ENCODE results near the gene VSTM4. TPM values are rescaled to one million over a fixed set of nuclear protein-coding genes. Genes with fewer than 3 reads are reported as not detected.

The VSTM4 gene
- total and polyA plus RNA-seq, 8 donors = 0.32 to 2.4 (median 0.57) TPM

DNA sequence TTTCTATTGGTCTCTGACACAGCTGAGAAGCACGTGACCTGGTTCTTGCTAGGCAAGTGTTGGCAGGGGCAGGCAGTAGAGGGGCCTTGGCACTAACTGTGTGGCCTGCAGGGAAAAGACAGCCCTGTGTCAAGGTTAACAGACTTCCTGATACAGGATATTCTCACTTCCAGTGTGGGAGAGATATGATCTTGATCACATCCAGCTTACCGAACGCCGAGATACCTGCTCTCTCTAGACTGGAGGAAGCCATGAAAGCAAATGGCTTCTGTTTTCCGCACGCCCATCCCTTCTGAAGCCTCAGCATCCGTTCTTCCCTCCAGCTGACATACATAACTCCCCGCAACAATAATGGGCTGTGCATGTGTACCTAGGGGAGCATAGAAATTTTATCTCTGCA lies 79.4 kb downstream of the VSTM4 start:
- intact Hi-C loops (cut with DNase I) = no loop called here

DNA sequence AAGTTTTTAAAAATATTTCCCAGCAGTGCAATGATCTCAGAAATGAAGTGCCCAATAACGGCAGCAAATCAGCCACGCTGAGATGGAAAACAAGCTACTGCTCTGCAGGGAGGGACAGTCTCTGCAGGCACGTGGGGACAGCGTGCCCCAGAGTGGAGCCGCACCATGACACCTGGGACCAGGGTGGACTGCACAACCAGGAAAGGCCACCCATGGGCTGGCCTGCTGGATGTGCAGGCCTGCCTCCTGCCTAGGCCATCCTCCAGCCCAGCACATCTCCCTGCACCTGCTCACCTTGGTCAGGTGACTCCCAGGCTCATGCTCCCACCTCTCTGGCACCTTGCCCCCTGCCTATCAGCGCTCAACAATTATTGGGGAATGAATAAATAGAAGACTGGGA lies 80.4 kb downstream of the VSTM4 start:
- WGBS, 2 donors = 80 to 83% methylated on average over 6 of the region's 6 CpGs
- Histone ChIP-seq H3K4me1 (no peaks in the 10 kb centered on the region), H3K4me3 (no peak overlapping the region), H3K9me3 (no peaks in the 10 kb centered on the region), H3K27ac (no peak overlapping the region), H3K36me3 (no peaks in the 10 kb centered on the region), H3K27me3 (no peaks in the 10 kb centered on the region)
- no peak for ATAC-seq
- TF ChIP-seq, protein P1, sequence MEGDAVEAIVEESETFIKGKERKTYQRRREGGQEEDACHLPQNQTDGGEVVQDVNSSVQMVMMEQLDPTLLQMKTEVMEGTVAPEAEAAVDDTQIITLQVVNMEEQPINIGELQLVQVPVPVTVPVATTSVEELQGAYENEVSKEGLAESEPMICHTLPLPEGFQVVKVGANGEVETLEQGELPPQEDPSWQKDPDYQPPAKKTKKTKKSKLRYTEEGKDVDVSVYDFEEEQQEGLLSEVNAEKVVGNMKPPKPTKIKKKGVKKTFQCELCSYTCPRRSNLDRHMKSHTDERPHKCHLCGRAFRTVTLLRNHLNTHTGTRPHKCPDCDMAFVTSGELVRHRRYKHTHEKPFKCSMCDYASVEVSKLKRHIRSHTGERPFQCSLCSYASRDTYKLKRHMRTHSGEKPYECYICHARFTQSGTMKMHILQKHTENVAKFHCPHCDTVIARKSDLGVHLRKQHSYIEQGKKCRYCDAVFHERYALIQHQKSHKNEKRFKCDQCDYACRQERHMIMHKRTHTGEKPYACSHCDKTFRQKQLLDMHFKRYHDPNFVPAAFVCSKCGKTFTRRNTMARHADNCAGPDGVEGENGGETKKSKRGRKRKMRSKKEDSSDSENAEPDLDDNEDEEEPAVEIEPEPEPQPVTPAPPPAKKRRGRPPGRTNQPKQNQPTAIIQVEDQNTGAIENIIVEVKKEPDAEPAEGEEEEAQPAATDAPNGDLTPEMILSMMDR (IDR thresholded peaks at IDR 0.05) = no peak
- intact Hi-C loops (cut with DNase I) = no loop called here
- DNase-seq = no peak
- no peak for FAIRE-seq

More for the DNA sequence above, 79.4 kb downstream of the VSTM4 start:
- no peak for FAIRE-seq
- no peaks in the 10 kb centered on the region for H3K9me3 ChIP-seq
- no peaks in the 10 kb centered on the region for H3K36me3 ChIP-seq
- H3K4me3 ChIP-seq = no peak overlapping the region
- TF ChIP-seq, protein P1 (IDR thresholded peaks at IDR 0.05) = no peak
- no peak for ATAC-seq
- no peaks in the 10 kb centered on the region for H3K4me1 ChIP-seq
- WGBS, 2 donors = 83% methylated on average over 8 of the region's 8 CpGs
- H3K27ac ChIP-seq = no peak overlapping the region
- no peaks in the 10 kb centered on the region for H3K27me3 ChIP-seq
- DNase-seq = no peak

DNA sequence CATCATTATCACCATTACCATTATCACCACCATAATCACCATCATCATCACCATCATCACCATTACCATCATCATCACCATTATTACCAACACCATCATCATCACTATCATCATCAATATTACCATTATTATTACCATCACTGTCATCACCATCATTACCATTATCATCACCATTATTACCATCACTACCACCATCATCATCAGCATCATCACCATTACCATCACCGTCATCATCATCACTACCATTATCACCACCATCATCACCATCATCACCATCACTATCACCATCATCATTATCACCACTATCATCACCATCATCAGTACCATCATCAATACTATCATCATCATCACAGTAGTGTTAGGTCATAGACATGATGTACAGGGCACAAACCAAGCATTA lies 81.4 kb downstream of the VSTM4 start:
- no peaks in the 10 kb centered on the region for H3K4me1 ChIP-seq
- TF ChIP-seq, protein P1 (IDR thresholded peaks at IDR 0.05) = no peak
- no peak for ATAC-seq
- no peak overlapping the region for H3K4me3 ChIP-seq
- no peak for DNase-seq
- H3K27me3 ChIP-seq = no peaks in the 10 kb centered on the region
- no peaks in the 10 kb centered on the region for H3K36me3 ChIP-seq
- no peaks in the 10 kb centered on the region for H3K9me3 ChIP-seq
- 92 to 95% methylated on average over 1 of the region's 1 CpG for WGBS, 2 donors
- no peak overlapping the region for H3K27ac ChIP-seq
- FAIRE-seq = no peak
- intact Hi-C loops (cut with DNase I) = no loop called here

DNA sequence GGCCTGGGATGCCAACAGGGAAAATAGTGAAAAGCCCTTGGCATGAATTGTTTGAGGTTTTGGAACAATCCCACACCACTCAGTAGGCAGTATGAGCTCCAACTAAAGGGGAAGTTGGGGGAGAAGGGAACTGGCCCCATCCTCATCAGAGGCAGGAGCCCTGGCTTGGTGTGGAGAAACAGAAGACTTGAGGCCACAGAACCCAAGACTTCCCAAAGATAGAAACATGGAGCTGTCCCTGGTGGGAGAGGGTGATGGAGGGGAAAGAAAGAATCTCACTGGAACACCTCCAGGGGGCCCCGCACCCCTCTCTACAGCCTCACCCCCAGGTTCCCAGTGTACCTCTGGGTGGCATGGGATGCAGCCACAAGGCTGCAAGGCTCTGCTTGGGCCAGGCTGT lies 85.7 kb downstream of the VSTM4 start:
- whole genome bisulfite sequencing, 2 donors = 83 to 86% methylated on average over 1 of the region's 1 CpG
- TF ChIP-seq, protein P1 (IDR thresholded peaks at IDR 0.05) = no peak
- no peaks in the 10 kb centered on the region for H3K9me3 ChIP-seq
- no peak overlapping the region for H3K4me3 ChIP-seq
- no peaks in the 10 kb centered on the region for H3K4me1 ChIP-seq
- FAIRE-seq (no peak), ATAC-seq (no peak), DNase-seq (no peak)
- intact Hi-C loops (cut with DNase I) = no loop called here
- H3K27me3 ChIP-seq = no peaks in the 10 kb centered on the region
- no peak overlapping the region for H3K27ac ChIP-seq
- no peaks in the 10 kb centered on the region for H3K36me3 ChIP-seq

DNA sequence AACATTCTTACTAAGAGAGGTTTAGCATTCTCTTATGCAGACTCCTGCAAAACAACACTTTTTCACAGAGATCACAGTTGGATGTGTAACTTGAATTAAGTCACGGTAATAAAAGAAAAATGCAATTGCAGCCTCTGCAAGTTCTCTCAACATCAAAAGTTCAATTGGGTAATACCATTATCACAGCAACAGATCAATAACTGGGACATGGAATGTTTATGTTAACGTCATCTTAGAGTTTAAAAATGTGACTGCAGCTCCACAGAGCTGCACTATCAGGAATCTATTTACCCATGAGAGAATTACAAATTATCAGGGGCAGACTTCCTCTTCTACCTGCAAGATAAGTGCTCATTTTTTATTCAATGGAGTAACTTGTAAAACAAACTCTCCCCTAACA lies 86.7 kb downstream of the VSTM4 start:
- intact Hi-C loops (cut with DNase I) = no loop called here
- 29 to 42% methylated on average over 2 of the region's 2 CpGs for WGBS, 2 donors
- TF ChIP-seq, protein P1 (IDR thresholded peaks at IDR 0.05) = no peak
- Histone ChIP-seq H3K9me3 (no peaks in the 10 kb centered on the region), H3K27ac (no peak overlapping the region), H3K4me1 (no peaks in the 10 kb centered on the region), H3K36me3 (no peaks in the 10 kb centered on the region), H3K27me3 (no peaks in the 10 kb centered on the region), H3K4me3 (no peak overlapping the region)
- FAIRE-seq = no peak
- ATAC-seq = no peak
- no peak for DNase-seq
